HG02884 (cell line): ENCODE data around the gene CXCL1.

ENCODE experiments used
- ATAC-seq: cut with Tn5 transposase; IDR thresholded peaks from one replicate; pipeline ENCODE4 v1.9.1; 2021; ENCODE audit warnings: mild to moderate bottlenecking, moderate library complexity; ENCODE audit not compliant: unreplicated experiment

Gene CXCL1

DNA sequence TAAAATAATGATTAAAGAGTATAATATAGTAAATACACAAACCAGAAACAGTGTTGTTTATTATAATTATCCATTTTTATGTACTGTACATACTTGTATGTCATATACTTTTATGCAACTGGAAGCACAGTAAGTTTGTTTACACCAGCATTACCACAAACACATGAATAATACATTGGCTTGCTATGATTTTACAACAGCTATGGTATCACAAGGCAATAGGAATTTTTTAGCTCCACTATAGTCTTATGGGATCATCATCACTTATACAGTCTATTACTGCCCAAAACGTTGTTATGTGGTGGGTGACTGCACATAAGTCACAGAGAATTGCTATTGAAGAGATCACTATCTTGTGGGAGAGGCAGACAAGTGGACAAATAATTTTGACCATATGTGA is 17.9 kb upstream of the CXCL1 start:
- no peak for ATAC-seq

DNA sequence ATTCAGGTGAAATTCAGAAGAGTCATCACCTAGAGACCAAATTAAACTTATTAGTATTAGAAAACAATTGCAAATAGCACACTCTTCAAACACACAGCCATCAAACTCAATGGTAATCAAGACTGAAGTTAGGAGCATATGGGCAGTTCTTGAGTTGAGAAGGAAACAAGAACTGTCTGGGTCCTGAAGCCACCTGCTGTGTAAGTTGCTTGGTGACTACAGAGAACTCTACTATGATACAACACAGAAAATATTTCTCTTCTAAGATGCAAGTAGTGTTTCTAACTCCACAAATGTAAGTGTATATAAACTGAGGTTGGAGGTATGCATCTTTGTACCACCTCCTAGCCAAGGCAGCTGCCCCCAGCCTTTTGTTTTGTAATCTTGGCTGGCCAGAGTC is 16.4 kb upstream of the CXCL1 start:
- ATAC-seq: no peak

DNA sequence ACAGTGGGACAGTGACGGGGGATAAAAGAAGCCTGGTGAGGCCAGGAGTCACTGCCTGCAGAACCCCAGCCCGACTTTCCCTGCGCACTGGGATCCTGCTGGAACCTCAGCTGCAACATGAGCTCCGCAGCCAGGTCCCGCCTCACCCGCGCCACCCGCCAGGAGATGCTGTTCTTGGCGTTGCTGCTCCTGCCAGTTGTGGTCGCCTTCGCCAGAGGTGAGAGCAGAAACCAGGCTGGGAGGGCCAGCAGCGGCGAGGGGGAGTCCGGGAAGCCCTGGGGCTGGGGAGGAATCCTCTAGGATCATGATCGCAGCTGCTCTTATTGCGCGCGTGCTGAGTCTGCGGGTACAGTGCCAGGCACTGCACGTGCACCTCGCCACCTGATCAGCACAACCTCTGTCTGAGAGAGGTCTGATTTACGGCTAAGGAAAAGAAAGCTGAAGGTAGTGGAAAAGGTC is 15.9 kb upstream of the CXCL1 start, which contains the start of gene PF4V1:
Gene PF4V1 (plus strand): TSS at position 51 of the 459 bp plus-strand sequence. CDS start 67 bp downstream, at position 118.
- no peak for ATAC-seq

DNA sequence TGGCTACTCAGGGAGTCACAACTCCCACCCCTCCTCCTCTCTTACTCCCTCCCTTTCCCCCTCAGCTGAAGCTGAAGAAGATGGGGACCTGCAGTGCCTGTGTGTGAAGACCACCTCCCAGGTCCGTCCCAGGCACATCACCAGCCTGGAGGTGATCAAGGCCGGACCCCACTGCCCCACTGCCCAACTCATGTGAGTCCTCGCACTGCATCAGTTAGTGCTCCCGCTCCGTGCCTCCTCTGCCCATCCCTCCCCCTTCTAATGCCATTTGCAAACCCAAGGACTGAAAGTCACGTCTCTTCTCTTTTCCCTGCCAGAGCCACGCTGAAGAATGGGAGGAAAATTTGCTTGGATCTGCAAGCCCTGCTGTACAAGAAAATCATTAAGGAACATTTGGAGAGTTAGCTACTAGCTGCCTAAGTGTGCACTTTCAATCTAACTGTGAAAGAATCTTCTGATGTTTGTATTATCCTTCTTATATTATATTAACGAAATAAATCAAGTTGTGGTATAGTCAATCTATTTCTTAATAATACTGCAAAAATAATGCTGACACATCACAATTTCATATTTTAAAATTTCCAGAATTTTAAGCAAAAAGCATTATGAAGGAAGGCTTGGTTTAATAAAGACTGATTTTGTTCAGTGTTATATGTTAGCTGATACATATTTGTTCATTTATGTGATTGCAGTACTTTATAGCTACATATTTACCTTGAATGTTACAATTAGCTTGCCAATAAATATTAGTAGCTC is 15.3 kb upstream of the CXCL1 start:
- ATAC-seq: no peak

DNA sequence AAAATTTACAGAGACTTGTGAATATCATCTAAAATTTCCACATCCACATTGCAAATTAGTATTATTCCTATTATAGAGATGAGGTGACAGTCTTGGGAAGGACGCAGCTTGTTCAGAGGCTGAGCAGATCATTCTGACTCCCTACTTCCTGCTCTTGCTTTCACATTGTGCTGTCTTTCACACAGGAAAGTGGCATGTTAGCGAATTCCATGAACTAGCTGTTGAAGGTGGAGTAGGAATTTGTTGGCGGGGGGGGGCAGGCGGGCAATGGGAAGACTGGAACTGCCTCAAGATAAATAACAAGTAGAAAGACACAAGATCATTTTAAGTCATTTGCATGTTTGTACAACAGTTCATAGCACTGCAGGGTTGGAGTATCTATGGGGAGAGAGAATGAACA is 13.8 kb upstream of the CXCL1 start:
- ATAC-seq: no peak

DNA sequence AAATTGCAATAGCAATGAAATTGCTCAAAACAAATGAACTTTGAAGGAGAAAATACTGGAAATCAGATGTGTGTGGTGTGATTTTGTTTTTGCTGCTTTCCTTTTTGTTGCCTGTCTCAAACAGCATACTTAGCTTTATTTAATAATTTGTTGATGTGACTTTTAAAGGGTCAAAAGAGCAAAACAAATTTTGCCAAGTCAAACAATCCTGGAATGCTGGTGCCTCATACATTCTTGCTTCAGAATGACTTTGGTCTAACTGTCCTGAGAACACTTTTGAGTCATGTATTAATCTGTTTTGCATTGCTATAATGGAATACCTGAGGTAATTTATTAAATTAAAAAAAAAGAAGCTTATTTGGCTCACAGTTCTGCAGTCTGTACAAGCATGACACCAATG is 12.7 kb upstream of the CXCL1 start:
- ATAC-seq: no peak

DNA sequence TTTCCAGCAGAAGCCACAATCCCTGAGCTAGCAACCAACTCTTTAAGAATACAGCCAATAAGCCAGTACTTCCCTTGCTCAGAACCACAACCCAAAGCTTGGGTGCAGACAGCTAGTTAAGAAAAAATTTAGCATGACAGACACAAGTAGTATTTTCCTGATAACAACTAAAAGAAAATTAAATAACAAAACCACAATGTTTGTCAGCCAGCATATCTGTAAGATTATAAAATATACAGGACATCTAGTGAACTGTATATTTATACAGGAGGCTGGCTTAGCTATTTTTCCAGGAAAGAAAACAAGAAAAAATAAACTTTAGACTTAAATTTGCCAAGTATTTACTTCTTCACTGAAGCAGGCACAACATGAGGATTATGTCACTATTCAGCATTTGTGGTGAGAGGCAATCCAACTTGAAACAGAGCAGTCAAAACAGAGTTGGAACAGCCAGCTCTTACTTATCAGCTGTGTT is 9.5 kb upstream of the CXCL1 start:
- no peak for ATAC-seq

DNA sequence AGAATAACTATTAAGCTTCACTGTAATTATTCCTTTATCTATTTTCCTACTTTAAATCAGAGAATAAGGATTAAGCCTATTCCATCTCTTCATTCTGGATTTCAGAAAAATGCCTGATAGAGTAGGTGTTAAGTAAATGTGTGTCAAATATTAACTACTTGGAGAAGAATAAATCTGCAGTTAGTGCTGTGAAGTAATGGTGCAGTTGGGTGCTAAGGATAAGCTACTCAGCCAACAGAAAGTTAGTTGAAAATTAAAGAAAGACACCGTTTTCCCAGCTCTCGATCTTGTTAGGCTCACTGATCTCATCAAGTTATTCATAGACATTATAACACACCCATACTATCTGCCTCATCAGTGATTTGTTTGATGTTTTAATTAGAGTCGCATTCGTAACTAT is 9.0 kb upstream of the CXCL1 start:
- ATAC-seq: no peak

DNA sequence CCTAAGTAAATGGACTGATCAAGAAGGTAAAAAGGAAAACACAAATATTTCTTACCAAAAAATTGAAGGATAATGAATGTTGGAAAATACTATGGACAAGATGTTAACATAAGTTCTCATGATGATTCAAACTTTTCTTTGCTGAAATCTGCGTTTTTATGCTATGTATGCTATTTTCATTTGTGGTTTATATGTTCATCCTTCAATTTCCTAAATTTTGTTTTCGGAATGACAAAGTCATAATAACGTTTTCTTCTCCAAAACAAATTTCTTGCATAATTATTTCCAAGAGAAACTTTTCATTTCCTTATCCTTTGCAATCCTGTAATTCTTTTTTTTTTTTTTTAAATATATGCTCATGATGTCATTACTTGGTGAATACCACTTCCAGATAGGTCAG is 8.3 kb upstream of the CXCL1 start:
- ATAC-seq: no peak

DNA sequence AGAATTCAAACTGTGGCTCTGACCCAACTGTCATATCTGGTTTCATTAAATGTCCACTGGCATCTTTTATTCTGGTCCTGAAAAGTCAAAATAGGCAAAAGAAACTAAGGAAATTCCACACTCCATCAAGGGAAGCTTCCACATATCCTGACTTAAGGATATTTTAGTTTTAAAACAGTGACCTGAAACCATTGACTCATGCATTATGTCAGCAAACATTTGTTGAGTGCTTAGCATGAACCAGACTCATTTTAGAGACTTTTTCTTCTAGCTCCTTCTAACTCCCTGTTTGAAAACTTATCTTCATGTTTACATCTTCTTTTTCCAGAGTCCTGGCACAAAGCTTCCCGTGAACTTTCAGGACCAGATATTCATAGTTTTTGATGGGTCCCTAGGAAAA is 6.9 kb upstream of the CXCL1 start:
- ATAC-seq: no peak

DNA sequence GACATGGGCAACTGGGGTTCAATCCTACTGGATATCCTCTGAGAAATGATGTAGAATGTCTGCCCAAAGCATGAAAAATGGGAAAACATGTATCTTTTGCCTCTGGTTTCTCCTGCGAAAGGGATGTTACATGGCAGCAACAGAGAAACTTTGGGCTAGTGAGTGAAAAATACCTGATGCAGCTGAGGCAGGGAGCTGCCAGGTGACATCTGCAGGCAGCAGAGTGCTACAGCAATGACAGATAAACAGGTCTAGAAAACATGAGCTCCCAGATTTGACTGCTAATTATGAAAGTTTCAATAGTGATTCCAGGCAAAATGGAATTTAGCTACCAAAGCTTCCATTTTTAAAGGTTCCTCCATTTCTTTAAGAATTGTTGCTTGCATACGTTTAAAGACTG is 4.8 kb upstream of the CXCL1 start:
- no peak for ATAC-seq

DNA sequence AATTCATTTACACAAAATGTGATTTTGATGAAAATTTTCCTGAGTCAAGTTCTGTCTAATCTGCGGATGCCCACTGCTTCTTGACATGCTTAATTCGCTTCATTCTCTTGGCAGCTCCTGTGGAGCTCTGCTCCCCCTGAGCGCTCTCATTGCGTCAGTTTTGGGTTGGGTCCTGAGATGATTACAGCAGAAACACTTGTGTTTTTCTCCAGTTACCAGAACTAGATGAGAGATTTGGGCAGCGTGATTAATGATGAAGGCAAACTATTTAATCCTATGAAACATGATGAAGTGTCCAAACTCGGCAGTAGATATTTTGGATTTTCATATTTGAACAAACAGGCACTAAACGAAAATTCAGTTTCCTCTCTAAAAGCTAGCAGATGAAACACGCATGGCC is 4.2 kb upstream of the CXCL1 start:
- ATAC-seq: no peak

DNA sequence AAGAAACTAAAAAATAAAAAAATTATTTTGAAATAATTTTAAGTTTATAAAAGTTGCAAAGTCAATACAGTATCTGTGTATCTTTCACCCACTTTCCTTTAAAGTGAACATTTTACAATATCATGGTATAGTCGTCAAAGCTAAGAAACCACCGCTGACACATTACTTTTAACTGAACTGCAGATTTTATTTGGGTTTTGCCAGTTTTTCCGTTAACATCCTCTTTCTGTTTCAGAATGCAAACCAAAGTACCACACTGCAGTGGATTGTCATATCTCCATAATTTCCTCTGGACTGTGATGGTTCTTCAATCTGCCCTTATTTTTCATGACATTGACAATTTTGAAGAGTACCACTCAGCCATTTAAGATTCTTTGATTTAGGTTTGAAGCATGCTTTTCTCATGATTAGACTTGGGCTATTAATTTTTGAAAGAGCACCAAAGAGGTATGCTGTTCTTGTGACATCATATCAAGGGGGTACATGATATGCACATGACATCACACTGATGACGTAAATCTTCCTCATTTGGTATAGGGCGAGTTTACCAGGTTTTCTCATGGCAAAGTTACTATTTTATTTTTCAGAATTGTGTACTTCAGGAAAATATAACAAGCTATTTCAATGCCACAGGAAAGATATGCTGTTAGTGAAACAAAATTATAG is 3.6 kb upstream of the CXCL1 start:
- no peak for ATAC-seq

DNA sequence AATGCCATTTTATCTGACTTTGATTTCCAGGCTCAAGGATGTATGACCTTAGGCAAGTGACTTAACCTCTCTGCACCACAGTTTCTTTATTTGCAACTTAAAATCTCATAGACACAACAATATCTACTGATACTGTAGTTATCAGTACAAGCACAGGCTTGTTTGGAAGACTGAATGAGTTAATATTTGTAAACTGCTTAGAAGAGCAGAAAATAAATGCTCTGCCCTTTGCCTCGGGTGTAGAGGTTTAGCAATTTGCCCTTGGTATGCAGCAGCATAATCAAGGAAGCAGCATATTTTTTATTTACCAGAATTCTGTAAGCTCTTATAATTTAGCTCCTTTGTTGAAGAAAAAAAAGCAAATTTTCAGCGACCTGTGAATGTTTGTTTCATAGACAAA is 2.9 kb upstream of the CXCL1 start:
- no peak for ATAC-seq

DNA sequence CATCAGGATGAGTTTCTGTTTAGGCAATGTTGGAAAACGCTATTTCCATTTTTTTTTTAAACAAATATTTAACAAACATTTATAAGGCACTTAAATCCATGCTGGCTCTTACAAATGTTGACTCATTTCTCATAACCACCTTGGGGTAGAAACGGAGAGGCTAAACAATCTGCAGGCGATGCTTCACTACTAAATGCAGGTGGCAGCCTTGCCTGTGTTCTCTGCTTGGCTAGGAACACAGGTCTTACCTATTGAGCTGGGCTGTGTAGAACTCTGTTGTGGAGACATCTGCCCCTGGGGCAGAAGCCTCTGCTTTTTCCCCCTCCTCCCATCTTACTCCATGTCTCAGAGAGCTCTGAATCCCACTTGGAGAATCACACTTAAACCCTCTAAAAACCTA is 1.4 kb upstream of the CXCL1 start:
- no peak for ATAC-seq

DNA sequence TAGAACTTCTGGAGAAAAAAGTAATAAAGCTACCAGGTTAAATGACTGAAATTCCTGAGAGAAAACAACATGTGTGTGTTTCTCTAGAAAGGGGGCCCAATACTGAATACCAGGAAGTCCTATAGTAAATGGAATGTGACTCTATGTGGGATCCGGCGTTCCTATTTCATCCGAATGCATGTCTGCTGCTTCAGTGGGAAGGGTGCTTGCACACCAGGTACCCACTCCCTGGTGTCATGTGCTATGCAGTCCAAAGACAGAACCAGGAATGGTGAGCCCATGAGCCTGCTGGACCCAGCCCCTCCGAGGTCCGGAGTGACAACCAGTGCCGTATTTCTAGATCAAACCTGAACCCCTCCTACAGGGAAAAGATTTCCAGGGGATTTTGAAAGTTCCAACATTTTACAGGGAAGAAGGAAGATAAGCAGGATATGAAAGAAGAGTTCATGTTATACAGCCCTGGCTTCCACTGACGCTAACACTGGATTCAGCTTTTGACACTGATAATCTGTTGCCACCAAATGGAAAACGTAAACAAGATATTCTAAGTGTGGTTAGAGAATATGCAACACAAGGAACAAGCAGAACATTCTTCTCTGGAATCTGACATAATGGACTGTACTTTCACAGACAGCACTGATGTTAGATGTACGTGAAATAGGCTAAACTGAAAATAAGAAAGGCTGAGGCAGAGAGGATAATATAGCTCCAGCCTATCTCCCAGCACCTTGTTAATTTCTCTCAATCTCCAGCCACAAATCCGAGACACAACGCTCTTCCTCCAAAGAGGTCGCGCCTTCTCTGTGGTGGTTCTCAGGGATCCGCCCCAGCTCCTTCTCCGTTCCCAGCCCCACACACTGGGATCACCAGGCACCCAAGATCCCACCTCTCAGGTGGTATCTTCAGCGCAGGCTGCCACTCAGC is 725 bp upstream of the CXCL1 start:
- no peak for ATAC-seq

DNA sequence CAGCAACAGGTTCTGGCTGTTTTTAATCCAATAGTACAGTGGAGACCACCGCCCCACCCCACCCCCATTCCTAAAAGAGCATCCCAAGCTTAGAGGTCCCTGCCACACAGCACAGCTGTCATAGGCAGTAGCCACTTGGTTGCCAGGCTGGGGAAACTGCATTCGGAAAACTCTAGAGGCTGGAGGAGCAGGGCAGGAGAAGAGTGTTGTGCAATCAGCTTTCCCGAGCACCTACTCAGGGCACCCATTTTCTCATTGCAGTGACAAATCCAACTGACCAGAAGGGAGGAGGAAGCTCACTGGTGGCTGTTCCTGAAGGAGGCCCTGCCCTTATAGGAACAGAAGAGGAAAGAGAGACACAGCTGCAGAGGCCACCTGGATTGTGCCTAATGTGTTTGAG is 1.1 kb downstream of the CXCL1 start:
- no peak for ATAC-seq

DNA sequence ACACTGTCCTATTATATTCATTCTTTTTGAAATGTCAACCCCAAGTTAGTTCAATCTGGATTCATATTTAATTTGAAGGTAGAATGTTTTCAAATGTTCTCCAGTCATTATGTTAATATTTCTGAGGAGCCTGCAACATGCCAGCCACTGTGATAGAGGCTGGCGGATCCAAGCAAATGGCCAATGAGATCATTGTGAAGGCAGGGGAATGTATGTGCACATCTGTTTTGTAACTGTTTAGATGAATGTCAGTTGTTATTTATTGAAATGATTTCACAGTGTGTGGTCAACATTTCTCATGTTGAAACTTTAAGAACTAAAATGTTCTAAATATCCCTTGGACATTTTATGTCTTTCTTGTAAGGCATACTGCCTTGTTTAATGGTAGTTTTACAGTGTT is 1.6 kb downstream of the CXCL1 start:
- no peak for ATAC-seq

DNA sequence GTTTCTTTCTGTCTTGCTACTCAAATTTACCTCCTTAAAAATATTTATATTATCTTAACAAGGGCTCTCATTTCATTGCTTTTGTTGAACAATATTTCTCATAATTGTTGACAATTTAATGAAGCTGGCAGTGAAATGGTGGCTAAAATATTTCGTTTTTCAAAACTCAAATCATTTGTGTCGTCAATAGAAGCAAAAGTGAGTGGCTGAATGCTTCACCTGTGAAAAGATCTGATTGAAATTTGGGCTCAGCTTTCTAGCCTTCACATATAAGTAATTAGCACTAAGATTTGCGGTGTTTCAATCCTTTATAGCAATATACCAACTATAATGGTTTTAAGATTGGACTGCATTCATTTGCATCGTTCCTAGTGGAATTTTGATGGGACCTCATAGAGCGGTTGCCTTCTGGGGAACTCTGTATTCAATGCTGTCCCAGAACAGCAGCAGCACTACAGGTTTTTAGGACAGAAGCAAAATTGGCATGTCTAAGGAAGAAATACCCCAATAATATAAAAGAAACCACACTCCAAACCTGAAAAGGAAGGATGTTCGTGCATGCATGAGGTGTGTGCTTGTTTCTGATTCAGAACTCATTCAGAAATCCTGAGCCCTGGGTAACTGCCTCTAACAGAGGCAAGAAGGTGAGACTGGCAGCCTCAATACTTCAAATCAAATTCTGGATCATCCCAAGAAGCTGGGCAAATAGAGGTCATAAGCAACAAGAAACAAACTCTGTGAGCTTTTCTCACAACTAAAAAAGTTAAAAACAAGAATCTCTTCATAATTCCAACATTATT is 2.5 kb downstream of the CXCL1 start:
- ATAC-seq: no peak

DNA sequence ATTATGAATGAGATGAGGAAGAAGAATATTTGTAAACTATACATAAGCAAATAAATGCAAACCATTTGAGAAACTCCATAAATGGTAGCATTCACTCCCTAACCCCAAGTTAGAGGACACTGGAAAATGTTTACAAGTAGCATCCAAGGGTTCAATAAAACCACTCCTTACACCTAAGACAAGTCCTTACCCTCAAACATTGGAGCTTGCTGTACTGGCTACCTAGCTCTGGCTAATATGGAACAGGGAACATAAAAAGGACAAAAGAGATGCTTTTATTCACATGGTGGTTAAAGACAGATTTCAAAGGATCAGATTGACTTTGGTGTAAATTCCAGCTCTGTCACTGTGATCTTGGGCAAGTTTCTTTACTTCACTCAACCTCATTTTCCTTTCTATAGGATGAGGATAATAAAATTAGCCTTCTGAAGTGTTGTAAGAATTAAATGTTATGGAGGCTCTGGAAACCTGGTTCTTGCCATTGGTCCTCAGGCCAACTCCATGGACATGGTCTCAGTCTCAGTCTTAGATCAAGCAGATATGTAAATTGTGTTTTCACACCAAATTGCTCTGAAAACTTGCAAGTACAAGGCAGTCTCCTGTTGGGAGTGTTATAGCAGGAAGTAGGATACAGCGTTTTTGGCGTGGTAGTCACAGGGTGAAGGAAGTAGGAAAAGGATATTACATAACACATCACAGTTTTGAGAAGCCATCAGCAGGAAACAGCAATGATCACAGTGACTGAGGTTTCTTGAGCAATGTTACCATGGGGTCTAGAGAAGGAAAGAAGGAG is 3.3 kb downstream of the CXCL1 start:
- ATAC-seq: no peak
